Caco-2 (cell line): ENCODE data around the gene CDH20. TPM values are rescaled to one million over a fixed set of nuclear protein-coding genes. Genes with fewer than 3 reads are reported as not detected.

Experiments
- BruUV-seq: library from RNA; stranded (reverse); fragments of 400-500 nt; replicated peaks from 2 replicates; lab custom pipeline; 2021; lab: Mats Ljungman, UMichigan
- CTCF ChIA-PET: fragments of 300-600 bp; sonication (Branson Sonifier 250); formaldehyde crosslinking; loops from one replicate; lab custom pipeline; 2022; ENCODE audit warnings: antibody characterized with exemption; lab: Charles Lee
- POLR2A ChIA-PET: fragments of 300-600 bp; sonication (Branson Sonifier 250); formaldehyde crosslinking; loops from one replicate; lab custom pipeline; 2022; ENCODE audit warnings: antibody characterized with exemption; lab: Charles Lee
- DNase-seq, 2 experiments: peaks; one replicate each; pipeline versions ENCODE4 v3.0.0 to v3.0.0-alpha.2; 2020 to 2022
- H3K27me3 ChIP-seq: replicated peaks from 2 replicates; pipeline ENCODE4 v1.6.0; 2011; ENCODE audit warnings: low read length; ENCODE audit not compliant: control insufficient read depth, insufficient read depth
- H3K36me3 ChIP-seq: 2 replicates; pipeline ENCODE4 v1.5.1; 2011; ENCODE audit warnings: low read length; ENCODE audit not compliant: control insufficient read depth, insufficient read depth
- H3K4me1 ChIP-seq: fragments of 250-450 bp; sonication (Bioruptor Pico); 2 replicates; pipeline ENCODE4 v1.5.1; 2020; ENCODE audit warnings: mild to moderate bottlenecking
- H3K4me3 ChIP-seq: 2 replicates; pipeline ENCODE4 v1.5.1; 2011; ENCODE audit warnings: low read depth, mild to moderate bottlenecking, control low read depth, low read length
- H3K9me3 ChIP-seq: fragments of 250-450 bp; sonication (Bioruptor Pico); 2 replicates; pipeline ENCODE4 v1.5.1; 2020; ENCODE audit warnings: mild to moderate bottlenecking, moderate library complexity
- H3K27ac Mint-ChIP-seq: one replicate; pipeline ENCODE4 v1.8.0; 2022; ENCODE audit warnings: mixed read lengths; ENCODE audit not compliant: unreplicated experiment
- H3K27me3 Mint-ChIP-seq: one replicate; pipeline ENCODE4 v1.8.0; 2022; ENCODE audit warnings: mixed read lengths; ENCODE audit not compliant: insufficient read depth, unreplicated experiment
- H3K36me3 Mint-ChIP-seq: one replicate; pipeline ENCODE4 v1.8.0; 2022; ENCODE audit warnings: mild to moderate bottlenecking, mixed read lengths; ENCODE audit not compliant: insufficient read depth, unreplicated experiment
- H3K4me1 Mint-ChIP-seq: one replicate; pipeline ENCODE4 v1.8.0; 2022; ENCODE audit warnings: low read depth, mixed read lengths; ENCODE audit not compliant: unreplicated experiment
- H3K4me3 Mint-ChIP-seq: one replicate; pipeline ENCODE4 v1.8.0; 2022; ENCODE audit warnings: mild to moderate bottlenecking, moderate library complexity, mixed read lengths; ENCODE audit not compliant: unreplicated experiment
- H3K9me3 Mint-ChIP-seq: one replicate; pipeline ENCODE4 v1.8.0; 2022; ENCODE audit warnings: mixed read lengths; ENCODE audit not compliant: unreplicated experiment
- intact Hi-C: fragments of 100-400 bp; cut with micrococcal nuclease; formaldehyde crosslinking; loops from one replicate; pipeline ENCODE4 v1.10.0; 2022; ENCODE audit not compliant: unreplicated experiment
- total RNA-seq: library from RNA; stranded (reverse); gene quantifications from 2 replicates; pipeline ENCODE4 v1.2.3, GENCODE V29; 2022
- TF ChIP-seq, protein P1 (sequence below), 2 experiments: fragments of 200-600 bp in 1 of 2; IDR thresholded peaks; 1 replicate in 1 of 2; 2 replicates in 1 of 2; pipeline versions ENCODE4 v1.5.1 to v1.8.0; 2011 to 2022; ENCODE audit warnings: antibody characterized with exemption in 1 of 2, control low read depth in 1 of 2, inconsistent platforms in 1 of 2, low read depth in 1 of 2, low read length in 1 of 2, mild to moderate bottlenecking in 1 of 2, moderate library complexity in 1 of 2; ENCODE audit not compliant: insufficient read depth in 1 of 2, severe bottlenecking in 1 of 2, unreplicated experiment in 1 of 2

The CDH20 gene
- total RNA-seq, 1 experiment from 2014 or later: not detected

DNA sequence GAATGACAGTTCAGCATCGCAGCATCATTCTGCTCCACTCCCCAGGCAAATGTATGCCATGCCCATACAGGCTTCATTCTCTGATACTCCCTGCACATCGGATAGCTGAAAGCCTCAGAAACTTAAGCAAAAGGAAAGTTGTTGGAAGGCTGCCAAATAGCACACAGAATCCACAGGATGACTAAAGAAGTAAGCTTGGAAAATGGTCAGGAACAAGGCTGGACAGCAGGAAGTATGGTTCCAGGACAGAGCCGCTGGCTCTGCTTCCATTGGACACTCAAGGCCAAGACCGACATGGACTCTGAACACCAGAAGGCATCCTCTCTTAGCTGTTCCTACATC lies 256.5 kb downstream of the CDH20 start:
- ChIA-PET POLR2A (no interaction called here), CTCF (no interaction called here)
- no peaks in the 10 kb centered on the region for H3K36me3 Mint-ChIP-seq

DNA sequence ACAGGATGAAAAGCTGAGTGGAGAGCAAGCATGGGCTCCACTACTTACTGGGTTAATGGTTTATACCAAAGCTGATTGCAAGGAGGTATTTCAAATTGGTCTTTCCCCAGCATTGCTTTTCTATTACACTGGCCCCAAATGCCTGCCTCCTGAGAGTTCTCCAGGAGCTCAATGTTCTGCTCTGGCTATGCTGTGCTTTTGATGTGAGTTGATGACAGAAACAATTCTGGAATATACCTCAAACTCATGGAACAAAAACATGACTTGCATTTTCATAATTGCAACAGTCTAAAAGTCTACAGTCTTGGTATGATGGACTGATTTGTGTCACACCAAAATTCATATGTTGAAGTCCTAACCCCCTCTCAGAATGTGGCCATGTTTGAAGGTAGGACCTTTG lies 258.0 kb downstream of the CDH20 start:
- no peaks in the 10 kb centered on the region for H3K36me3 ChIP-seq
- CTCF ChIA-PET: no interaction called here
- DNase-seq: no peak
- Mint-ChIP-seq H3K9me3 (no peaks in the 10 kb centered on the region), H3K4me1 (no peaks in the 10 kb centered on the region), H3K36me3 (no peaks in the 10 kb centered on the region), H3K27ac (no peak overlapping the region), H3K4me3 (no peak overlapping the region), H3K27me3 (no peaks in the 10 kb centered on the region)
- H3K4me3 ChIP-seq: no peak overlapping the region
- intact Hi-C loops: no loop called here
- TF ChIP-seq, protein P1, sequence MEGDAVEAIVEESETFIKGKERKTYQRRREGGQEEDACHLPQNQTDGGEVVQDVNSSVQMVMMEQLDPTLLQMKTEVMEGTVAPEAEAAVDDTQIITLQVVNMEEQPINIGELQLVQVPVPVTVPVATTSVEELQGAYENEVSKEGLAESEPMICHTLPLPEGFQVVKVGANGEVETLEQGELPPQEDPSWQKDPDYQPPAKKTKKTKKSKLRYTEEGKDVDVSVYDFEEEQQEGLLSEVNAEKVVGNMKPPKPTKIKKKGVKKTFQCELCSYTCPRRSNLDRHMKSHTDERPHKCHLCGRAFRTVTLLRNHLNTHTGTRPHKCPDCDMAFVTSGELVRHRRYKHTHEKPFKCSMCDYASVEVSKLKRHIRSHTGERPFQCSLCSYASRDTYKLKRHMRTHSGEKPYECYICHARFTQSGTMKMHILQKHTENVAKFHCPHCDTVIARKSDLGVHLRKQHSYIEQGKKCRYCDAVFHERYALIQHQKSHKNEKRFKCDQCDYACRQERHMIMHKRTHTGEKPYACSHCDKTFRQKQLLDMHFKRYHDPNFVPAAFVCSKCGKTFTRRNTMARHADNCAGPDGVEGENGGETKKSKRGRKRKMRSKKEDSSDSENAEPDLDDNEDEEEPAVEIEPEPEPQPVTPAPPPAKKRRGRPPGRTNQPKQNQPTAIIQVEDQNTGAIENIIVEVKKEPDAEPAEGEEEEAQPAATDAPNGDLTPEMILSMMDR (IDR thresholded peaks at IDR 0.05; ENCODE audit: insufficient read depth in 1 of 2, low read depth in 1 of 2, low read length in 1 of 2, severe bottlenecking in 1 of 2, unreplicated experiment in 1 of 2): no peak
- H3K9me3 ChIP-seq: no peaks in the 10 kb centered on the region
- BruUV-seq: no TSS peak
- H3K27me3 ChIP-seq: no peaks in the 10 kb centered on the region
- H3K4me1 ChIP-seq: no peaks in the 10 kb centered on the region
- POLR2A ChIA-PET: no interaction called here

More for the DNA sequence above, 256.5 kb downstream of the CDH20 start:
- TF ChIP-seq, protein P1 (IDR thresholded peaks at IDR 0.05; ENCODE audit: insufficient read depth in 1 of 2, low read depth in 1 of 2, low read length in 1 of 2, severe bottlenecking in 1 of 2, unreplicated experiment in 1 of 2): no peak
- Mint-ChIP-seq H3K9me3 (no peaks in the 10 kb centered on the region), H3K4me3 (no peak overlapping the region), H3K27ac (no peak overlapping the region), H3K27me3 (no peaks in the 10 kb centered on the region), H3K4me1 (no peaks in the 10 kb centered on the region)
- DNase-seq: no peak
- H3K9me3 ChIP-seq: no peaks in the 10 kb centered on the region
- H3K36me3 ChIP-seq: no peaks in the 10 kb centered on the region
- intact Hi-C loops: no loop called here
- H3K4me3 ChIP-seq: no peak overlapping the region
- no TSS peak for BruUV-seq
- no peaks in the 10 kb centered on the region for H3K4me1 ChIP-seq
- H3K27me3 ChIP-seq: no peaks in the 10 kb centered on the region

DNA sequence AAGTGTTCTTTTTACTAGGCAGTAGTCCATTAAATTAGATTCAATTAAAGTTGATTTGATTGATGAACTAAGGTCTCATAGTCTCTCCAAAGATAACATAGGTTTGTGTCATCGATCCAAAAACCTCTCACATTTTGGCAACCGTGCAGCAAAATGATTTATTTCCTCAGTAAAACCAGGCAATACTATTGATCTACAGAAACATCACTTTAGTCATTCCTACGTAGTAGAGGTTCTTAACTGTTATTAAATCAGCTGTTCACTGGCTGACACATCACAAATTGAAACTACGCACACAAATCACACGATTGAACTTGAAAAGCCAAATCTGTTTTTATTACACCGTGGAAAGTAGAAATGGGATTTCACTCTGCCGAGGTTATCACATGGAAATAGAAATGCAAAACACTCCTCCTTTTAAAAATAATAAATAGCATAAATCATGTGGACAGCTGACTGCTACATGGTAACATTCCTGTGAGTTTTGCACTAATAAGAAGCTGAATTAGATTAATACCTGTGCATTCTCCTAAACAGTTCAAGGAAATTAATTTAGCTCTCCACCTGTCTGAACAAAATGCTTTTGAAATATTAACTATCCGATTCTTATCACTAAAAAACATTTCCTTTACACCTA lies 262.5 kb downstream of the CDH20 start:
- Histone ChIP-seq H3K27me3 (no peaks in the 10 kb centered on the region), H3K4me1 (no peaks in the 10 kb centered on the region), H3K9me3 (no peaks in the 10 kb centered on the region), H3K4me3 (no peak overlapping the region), H3K36me3 (no peaks in the 10 kb centered on the region)
- ChIA-PET POLR2A (no interaction called here), CTCF (no interaction called here)
- intact Hi-C loops: no loop called here
- Mint-ChIP-seq H3K27me3 (no peaks in the 10 kb centered on the region), H3K36me3 (no peaks in the 10 kb centered on the region), H3K4me3 (no peak overlapping the region), H3K4me1 (no peaks in the 10 kb centered on the region), H3K27ac (no peak overlapping the region), H3K9me3 (peaks cover 9% of the 10 kb centered on the region)
- TF ChIP-seq, protein P1 (IDR thresholded peaks at IDR 0.05; ENCODE audit: insufficient read depth in 1 of 2, low read depth in 1 of 2, low read length in 1 of 2, severe bottlenecking in 1 of 2, unreplicated experiment in 1 of 2): no peak
- BruUV-seq: no TSS peak
- DNase-seq: no peak
